Measurements from ENCODE around the gene RHOBTB3. TPM values are rescaled to one million over a fixed set of nuclear protein-coding genes. Genes with fewer than 3 reads are reported as not detected.

Gene RHOBTB3
- total and polyA plus RNA-seq, 10 of the 15 experiments (the other 5 are each of a cell fraction or from before 2014, with no cell fraction given), result 3.6 to 42.8 (median 8.4) TPM

GRCh38 chr5:95782181-95782580 lies 51.0 kb downstream of the RHOBTB3 start:
- Histone ChIP-seq H3K9ac (ENCODE audit: control insufficient read depth, insufficient read depth, low read length) (no peak overlapping the region), H2AFZ (ENCODE audit: control insufficient read depth, low read depth, low read length) (no peak overlapping the region), H3K79me2 (ENCODE audit: control insufficient read depth, insufficient read depth, low read length) (no peaks in the 10 kb centered on the region), H3K36me3 (ENCODE audit: control insufficient read depth in 2 of 2, insufficient read depth in 2 of 2, low read length in 1 of 2) (no peaks in the 10 kb centered on the region), H3K27ac (ENCODE audit: control insufficient read depth, insufficient read depth) (no peak overlapping the region), H3K27me3 (replicated peaks in 1 of 2; ENCODE audit: control insufficient read depth in 2 of 2, insufficient read depth in 2 of 2, low read length in 1 of 2) (no peaks in the 10 kb centered on the region), H3K4me1 (ENCODE audit: control insufficient read depth, insufficient read depth, low read length) (no peaks in the 10 kb centered on the region), H3K9me3 (replicated peaks; ENCODE audit: control insufficient read depth, insufficient read depth, low read length) (no peaks in the 10 kb centered on the region), H3K4me2 (ENCODE audit: control insufficient read depth, insufficient read depth) (no peak overlapping the region), H4K20me1 (ENCODE audit: control insufficient read depth, insufficient read depth) (no peaks in the 10 kb centered on the region), H3K4me3 (no peak overlapping the region)
- SMC1A ChIA-PET (ENCODE audit: uncharacterized antibody, unreplicated experiment), result interaction anchor here (0.7 to 19.5 kb wide), 31 partner anchors 10 to 658 kb away, joined by 3 to 622 read pairs (median 8); partner anchors contain the start of genes GLRX and RFESD
- in situ Hi-C loops (cut with MboI), result no loop called here
- FAIRE-seq, result no peak
- intact Hi-C loops (cut with micrococcal nuclease; ENCODE audit: unreplicated experiment), result no loop called here
- no peak for TF ChIP-seq GATAD2B (conservative IDR thresholded peaks at IDR 0.05; ENCODE audit: low read depth)
- no peak for TF ChIP-seq SMAD5 (IDR thresholded peaks at IDR 0.05; ENCODE audit: low read depth)
- TF ChIP-seq ZNF622 (IDR thresholded peaks at IDR 0.05), result no peak
- no peak for TF ChIP-seq ATF7 (IDR thresholded peaks at IDR 0.05; ENCODE audit: low read depth)
- no peak for TF ChIP-seq FOXM1 (IDR thresholded peaks at IDR 0.05; ENCODE audit: low read depth, low read length)
- no peak for TF ChIP-seq NKRF (conservative IDR thresholded peaks at IDR 0.05)
- TF ChIP-seq, protein P1, sequence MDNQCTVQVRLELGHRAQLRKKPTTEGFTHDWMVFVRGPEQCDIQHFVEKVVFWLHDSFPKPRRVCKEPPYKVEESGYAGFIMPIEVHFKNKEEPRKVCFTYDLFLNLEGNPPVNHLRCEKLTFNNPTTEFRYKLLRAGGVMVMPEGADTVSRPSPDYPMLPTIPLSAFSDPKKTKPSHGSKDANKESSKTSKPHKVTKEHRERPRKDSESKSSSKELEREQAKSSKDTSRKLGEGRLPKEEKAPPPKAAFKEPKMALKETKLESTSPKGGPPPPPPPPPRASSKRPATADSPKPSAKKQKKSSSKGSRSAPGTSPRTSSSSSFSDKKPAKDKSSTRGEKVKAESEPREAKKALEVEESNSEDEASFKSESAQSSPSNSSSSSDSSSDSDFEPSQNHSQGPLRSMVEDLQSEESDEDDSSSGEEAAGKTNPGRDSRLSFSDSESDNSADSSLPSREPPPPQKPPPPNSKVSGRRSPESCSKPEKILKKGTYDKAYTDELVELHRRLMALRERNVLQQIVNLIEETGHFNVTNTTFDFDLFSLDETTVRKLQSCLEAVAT (IDR thresholded peaks at IDR 0.05), result no peak
- TF ChIP-seq PML (IDR thresholded peaks at IDR 0.05; ENCODE audit: low read length), result no peak
- no peak for TF ChIP-seq TCF12 (IDR thresholded peaks at IDR 0.05; ENCODE audit: low read depth, low read length)
- no peak for TF ChIP-seq NR2C2 (IDR thresholded peaks at IDR 0.05; ENCODE audit: borderline replicate concordance, control insufficient read depth, insufficient read length, low read depth)
- TF ChIP-seq TAF1 (IDR thresholded peaks at IDR 0.05; ENCODE audit: borderline replicate concordance, low read depth, low read length), result no peak
- TF ChIP-seq MTA3 (IDR thresholded peaks at IDR 0.05; ENCODE audit: borderline replicate concordance, low read length), result no peak
- no peak for TF ChIP-seq DPF2 (IDR thresholded peaks at IDR 0.05)
- TF ChIP-seq ESRRA (IDR thresholded peaks at IDR 0.05; ENCODE audit: low read length), result no peak
- TF ChIP-seq RAD21 (IDR thresholded peaks at IDR 0.05; ENCODE audit: insufficient read depth, low read depth, low read length), result no peak
- TF ChIP-seq MAX (IDR thresholded peaks at IDR 0.05; ENCODE audit: low read depth, low read length), result no peak
- RAD21 ChIA-PET (ENCODE audit: unreplicated experiment), result interaction anchor here (0.7 to 5.7 kb wide), 28 partner anchors 8 to 555 kb away, joined by 3 to 209 read pairs (median 8); partner anchors contain the start of genes GLRX, RFESD and RHOBTB3
- CTCF ChIA-PET, result interaction anchor here (0.5 to 18.7 kb wide), 34 partner anchors 9 to 561 kb away, joined by 3 to 653 read pairs (median 8); partner anchors contain the start of genes GLRX and RFESD
- no TSS peak for BruUV-seq (replicated peaks)
- WGBS (ENCODE audit: insufficient coverage, insufficient replicate concordance, low lambda C conversion rate, missing lambda C conversion rate), result 82% methylated on average over 4 of the region's 4 CpGs
- no peak for DNase-seq (ENCODE audit: low read depth, low spot score)
- POLR2A ChIA-PET, result interaction anchor here (0.8 to 1.8 kb wide), 3 partner anchors 25 to 37 kb away, joined by 4 to 5 read pairs (median 4); no protein-coding TSS in a partner anchor
- no peak for ATAC-seq
